IMR-90 (cell line): ENCODE data around the gene KLHL33. TPM values are rescaled to one million over a fixed set of nuclear protein-coding genes. Genes with fewer than 3 reads are reported as not detected.

Source experiments
- ATAC-seq: fragments of 200-7000 bp; cut with Tn5 transposase; 2 replicates; pipeline ENCODE4 v1.9.1; 2020; ENCODE audit warnings: low read depth, mild to moderate bottlenecking, moderate library complexity
- BruUV-seq: library from RNA; stranded (reverse); fragments of 400-500 nt; replicated peaks from 2 replicates; lab custom pipeline; 2021; lab: Mats Ljungman, UMichigan
- CTCF ChIA-PET: fragments of 300-600 bp; formaldehyde crosslinking; extraction: SDS; loops from one replicate; lab custom pipeline; 2021; ENCODE audit warnings: antibody characterized with exemption; lab: Yijun Ruan, JAX
- POLR2A ChIA-PET: fragments of 300-600 bp; sonication (Branson Sonifier 250); formaldehyde crosslinking; loops from one replicate; lab custom pipeline; 2022; ENCODE audit warnings: antibody characterized with exemption; ENCODE audit not compliant: unreplicated experiment; lab: Charles Lee
- DNase-seq: peaks from one replicate; pipeline ENCODE4 v3.0.0; 2013
- H2AFZ ChIP-seq: replicated peaks from 2 replicates; pipeline ENCODE3; 2013; ENCODE audit warnings: low read length, mild to moderate bottlenecking; ENCODE audit not compliant: poor library complexity
- H2AK5ac ChIP-seq: 2 replicates; pipeline ENCODE4 v1.6.1; 2013; ENCODE audit warnings: low read depth, low read length, inconsistent platforms
- H2AK9ac ChIP-seq: replicated peaks from 2 replicates; pipeline ENCODE3; 2013; ENCODE audit warnings: mild to moderate bottlenecking, low read depth, low read length, moderate library complexity; ENCODE audit not compliant: poor library complexity
- H2BK120ac ChIP-seq: 2 replicates; pipeline ENCODE4 v1.6.1; 2013; ENCODE audit warnings: low read depth, low read length, inconsistent platforms
- H2BK15ac ChIP-seq: 3 replicates; pipeline ENCODE4 v1.6.1; 2013; ENCODE audit warnings: low read depth, low read length, inconsistent platforms
- H2BK20ac ChIP-seq: 2 replicates; pipeline ENCODE4 v1.6.1; 2013; ENCODE audit warnings: low read depth, mild to moderate bottlenecking, inconsistent platforms, low read length, moderate library complexity
- H2BK5ac ChIP-seq: 2 replicates; pipeline ENCODE4 v1.6.1; 2013; ENCODE audit warnings: mild to moderate bottlenecking, low read depth, low read length, inconsistent platforms; ENCODE audit not compliant: poor library complexity, severe bottlenecking
- H3K14ac ChIP-seq: replicated peaks from 2 replicates; pipeline ENCODE4 v1.6.1; 2013; ENCODE audit warnings: low read depth, low read length, inconsistent platforms
- H3K18ac ChIP-seq: 2 replicates; pipeline ENCODE4 v1.6.1; 2013; ENCODE audit warnings: low read depth, low read length, control low read depth
- H3K23ac ChIP-seq: 2 replicates; pipeline ENCODE4 v1.6.1; 2013; ENCODE audit warnings: low read depth, low read length, inconsistent platforms
- H3K27ac ChIP-seq: 2 replicates; pipeline ENCODE4 v1.5.1; 2013; ENCODE audit warnings: mild to moderate bottlenecking, control low read depth, low read length; ENCODE audit not compliant: insufficient read depth
- H3K27me3 ChIP-seq: 2 replicates; pipeline ENCODE4 v1.6.1; 2013; ENCODE audit warnings: low read length; ENCODE audit not compliant: control insufficient read depth, insufficient read depth
- H3K36me3 ChIP-seq: 2 replicates; pipeline ENCODE4 v1.6.1; 2013; ENCODE audit warnings: low read length, mixed read lengths; ENCODE audit not compliant: control insufficient read depth, insufficient read depth
- H3K4ac ChIP-seq: 2 replicates; pipeline ENCODE4 v1.6.1; 2013; ENCODE audit warnings: low read depth, low read length, inconsistent platforms
- H3K4me1 ChIP-seq: 2 replicates; pipeline ENCODE4 v1.6.1; 2013; ENCODE audit warnings: low read length, mixed read lengths; ENCODE audit not compliant: control insufficient read depth, insufficient read depth
- H3K4me2 ChIP-seq: 2 replicates; pipeline ENCODE4 v1.6.1; 2013; ENCODE audit warnings: low read depth, mild to moderate bottlenecking, control low read depth, low read length, moderate library complexity
- H3K4me3 ChIP-seq: 2 replicates; pipeline ENCODE4 v1.5.1; 2013; ENCODE audit warnings: low read depth, mild to moderate bottlenecking, control low read depth, low read length, moderate library complexity; ENCODE audit not compliant: insufficient read depth
- H3K56ac ChIP-seq: 2 replicates; pipeline ENCODE4 v1.6.1; 2013; ENCODE audit warnings: low read length, inconsistent platforms; ENCODE audit not compliant: insufficient read depth; ENCODE audit errors: extremely low read depth
- H3K79me1 ChIP-seq, 2 experiments: 2 replicates each; pipeline ENCODE4 v1.6.1; 2013; ENCODE audit warnings: low read length in 2 of 2, inconsistent platforms in 1 of 2, low read depth in 1 of 2
- H3K9ac ChIP-seq: 2 replicates; pipeline ENCODE4 v1.6.1; 2013; ENCODE audit warnings: low read depth, low read length, control low read depth
- H3K9me1 ChIP-seq: 2 replicates; pipeline ENCODE4 v1.6.1; 2013; ENCODE audit warnings: low read length, inconsistent platforms; ENCODE audit not compliant: insufficient read depth
- H3K9me3 ChIP-seq: 2 replicates; pipeline ENCODE4 v1.6.1; 2013; ENCODE audit warnings: low read length; ENCODE audit not compliant: control insufficient read depth, insufficient read depth
- H4K20me1 ChIP-seq: 2 replicates; pipeline ENCODE4 v1.6.1; 2013; ENCODE audit warnings: low read length, inconsistent platforms; ENCODE audit not compliant: insufficient read depth
- H4K5ac ChIP-seq: 2 replicates; pipeline ENCODE4 v1.6.1; 2013; ENCODE audit warnings: mild to moderate bottlenecking, low read depth, low read length, control low read depth
- H4K8ac ChIP-seq, 2 experiments: 2 replicates each; pipeline ENCODE4 v1.6.1; 2013; ENCODE audit warnings: low read depth in 2 of 2, low read length in 2 of 2, control low read depth in 1 of 2, inconsistent platforms in 1 of 2
- H4K91ac ChIP-seq: 2 replicates; pipeline ENCODE4 v1.6.1; 2013; ENCODE audit warnings: low read depth, low read length, inconsistent platforms; ENCODE audit not compliant: insufficient read depth
- CEBPB ChIP-seq: IDR thresholded peaks from 2 replicates; pipeline ENCODE4 v1.6.1; 2012; ENCODE audit warnings: low read depth, low read length, improper control_type of control experiment
- ELK1 ChIP-seq: fragments of 150-350 bp; IDR thresholded peaks from 2 replicates; pipeline ENCODE4 v1.6.1; 2016; ENCODE audit warnings: low read depth, mild to moderate bottlenecking, low read length, moderate library complexity, borderline replicate concordance
- FOS ChIP-seq: fragments of 150-350 bp; IDR thresholded peaks from 2 replicates; pipeline ENCODE4 v1.6.1; 2016; ENCODE audit warnings: low read depth, low read length
- SMC3 ChIP-seq: fragments of 150-350 bp; IDR thresholded peaks from 2 replicates; pipeline ENCODE4 v1.6.1; 2016; ENCODE audit warnings: low read depth, mild to moderate bottlenecking, antibody characterized with exemption, low read length, moderate library complexity
- WGBS, 2 experiments: methylation state at CpG; one replicate each; pipeline versions ENCODE4 v1.1.5 to v1.1.7; 2013; ENCODE audit warnings: missing lambda C conversion rate in 2 of 2; ENCODE audit not compliant: insufficient read length in 1 of 2; ENCODE audit errors: extremely low coverage in 2 of 2; 5-methylcytosine and 5-hydroxymethylcytosine counted together
- dilution Hi-C: fragments of 300-500 bp; cut with HindIII; formaldehyde crosslinking; loops from one replicate; pipeline ENCODE4 v1.14.3; 2018; ENCODE audit warnings: low sequenced_read_pairs; ENCODE audit not compliant: unreplicated experiment
- in situ Hi-C: fragments of 300-500 bp; cut with MboI; formaldehyde crosslinking; loops from 3 replicates; pipeline ENCODE4 v1.14.3; 2019; ENCODE audit warnings: low sequenced_read_pairs, inconsistent platforms, mixed read lengths
- intact Hi-C: fragments of 100-400 bp; cut with micrococcal nuclease; formaldehyde crosslinking; loops from 2 replicates; pipeline ENCODE4 v1.10.0; 2022
- polyA plus RNA-seq, 3 experiments: library from polyadenylated mRNA; depleted of rRNA; stranded (reverse); fragments of >200 nt; gene quantifications; 2 replicates each; pipeline ENCODE4 v1.2.3, GENCODE V29; 2012; ENCODE audit warnings: low replicate concordance in 1 of 3
- total RNA-seq: library from RNA; depleted of rRNA; stranded (reverse); fragments of >200 nt; gene quantifications from 2 replicates; pipeline ENCODE4 v1.2.3, GENCODE V29; 2012
- TF ChIP-seq, protein P1 (sequence below): fragments of 150-350 bp; IDR thresholded peaks from 2 replicates; pipeline ENCODE4 v1.6.1; 2017; ENCODE audit warnings: mild to moderate bottlenecking, antibody characterized with exemption, low read length, low read depth

KLHL33 gene
- total and polyA plus RNA-seq, 2 of the 4 experiments (the other 2 are of a cell fraction), result under 0.01 to 0.03 TPM

DNA sequence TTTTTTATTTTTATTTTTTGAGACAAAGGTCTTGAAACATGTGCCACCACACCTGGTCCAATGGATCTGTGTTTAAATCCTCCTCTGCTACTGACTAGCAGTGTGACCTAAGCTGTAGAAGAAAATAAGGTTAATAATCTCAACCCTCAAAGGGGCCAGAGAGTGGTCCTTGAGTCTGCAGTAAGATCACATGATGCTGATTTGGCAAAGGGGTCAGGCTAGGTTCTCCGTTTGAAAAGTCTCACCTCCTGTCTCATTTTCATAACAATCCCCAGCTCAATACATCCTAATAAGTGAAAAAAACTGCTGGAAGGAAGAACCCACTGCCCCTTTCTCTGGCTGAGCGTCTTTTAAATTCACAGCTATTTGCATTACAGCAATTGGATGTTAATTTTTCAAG, 14.7 kb downstream of the KLHL33 start:
- Histone ChIP-seq H3K14ac (no peak overlapping the region), H3K4me3 (no peak overlapping the region), H2BK5ac (no peak overlapping the region), H3K56ac (no peak overlapping the region), H4K91ac (no peak overlapping the region), H3K36me3 (no peaks in the 10 kb centered on the region), H3K4me2 (no peak overlapping the region), H2BK20ac (no peak overlapping the region), H3K27ac (no peak overlapping the region), H2BK15ac (no peak overlapping the region), H3K23ac (no peak overlapping the region), H3K27me3 (peaks cover 3% of the 10 kb centered on the region), H3K79me1 (no peaks in the 10 kb centered on the region), H3K9me3 (no peaks in the 10 kb centered on the region), H4K8ac (no peak overlapping the region), H4K20me1 (no peaks in the 10 kb centered on the region), H2AK9ac (no peak overlapping the region), H2BK120ac (no peak overlapping the region), H3K9ac (no peak overlapping the region), H3K4ac (no peak overlapping the region), H2AFZ (no peak overlapping the region), H4K5ac (no peak overlapping the region), H3K18ac (no peak overlapping the region), H2AK5ac (no peak overlapping the region), H3K9me1 (no peaks in the 10 kb centered on the region), H3K4me1 (no peaks in the 10 kb centered on the region)
- no TSS peak for BruUV-seq
- CTCF ChIA-PET, result no interaction called here
- intact Hi-C loops (no loop called here), dilution Hi-C loops (no loop called here), in situ Hi-C loops (no loop called here)
- WGBS, 2 experiments, result no CpG with 5 or more reads among the region's 2 CpGs
- ATAC-seq, result no peak
- POLR2A ChIA-PET, result no interaction called here
- TF ChIP-seq CEBPB (no peak), SMC3 (no peak), ELK1 (no peak), FOS (no peak)
- TF ChIP-seq, protein P1, sequence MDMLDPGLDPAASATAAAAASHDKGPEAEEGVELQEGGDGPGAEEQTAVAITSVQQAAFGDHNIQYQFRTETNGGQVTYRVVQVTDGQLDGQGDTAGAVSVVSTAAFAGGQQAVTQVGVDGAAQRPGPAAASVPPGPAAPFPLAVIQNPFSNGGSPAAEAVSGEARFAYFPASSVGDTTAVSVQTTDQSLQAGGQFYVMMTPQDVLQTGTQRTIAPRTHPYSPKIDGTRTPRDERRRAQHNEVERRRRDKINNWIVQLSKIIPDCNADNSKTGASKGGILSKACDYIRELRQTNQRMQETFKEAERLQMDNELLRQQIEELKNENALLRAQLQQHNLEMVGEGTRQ, result no peak
- DNase-seq, result no peak
